ENCODE results near the gene FXR2.

DNA sequence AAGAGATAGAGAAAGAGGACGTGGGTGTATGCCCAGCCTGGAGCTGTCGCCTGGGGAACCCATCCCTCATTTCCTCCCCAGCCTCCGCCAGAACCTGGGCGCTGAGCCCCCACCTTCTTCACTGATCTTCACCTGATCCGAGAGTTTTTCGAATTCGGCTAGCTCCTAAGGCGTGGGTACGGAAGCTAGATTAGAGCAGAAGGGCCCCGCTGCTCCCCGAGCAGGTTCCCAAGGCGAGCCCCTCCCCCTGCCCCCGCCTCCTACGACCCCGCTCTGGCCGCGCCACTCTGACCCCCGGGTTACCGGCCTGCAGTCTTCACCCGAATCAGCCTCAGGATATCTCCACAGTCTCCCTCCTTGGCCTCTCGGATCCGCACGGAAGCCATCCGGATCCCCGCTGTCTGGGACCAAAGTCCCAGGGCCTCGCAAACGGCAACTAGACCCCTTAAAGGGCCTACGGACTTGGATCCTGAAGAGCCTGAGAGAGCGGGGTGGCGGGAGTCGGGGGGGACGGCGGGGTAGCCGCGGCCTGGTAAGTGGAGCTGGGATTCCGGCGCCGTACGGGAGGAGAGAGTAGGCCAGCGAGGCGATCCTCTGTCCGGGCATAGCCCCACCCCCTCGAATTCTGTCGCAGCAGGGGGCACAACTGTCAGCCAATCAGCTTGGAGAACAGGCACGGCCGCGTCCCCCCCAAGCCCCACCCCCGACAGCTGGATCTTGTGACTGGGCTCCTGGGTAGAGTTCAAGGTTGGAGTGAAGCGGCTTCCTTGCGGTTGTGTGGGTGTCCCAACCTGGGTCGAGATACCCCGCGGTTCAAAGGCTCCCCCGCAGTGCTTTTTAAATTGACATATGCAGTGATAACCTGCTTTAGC lies 12.8 kb upstream of the FXR2 start, which contains the start of gene SAT2:
- TF ChIP-seq, protein P1, sequence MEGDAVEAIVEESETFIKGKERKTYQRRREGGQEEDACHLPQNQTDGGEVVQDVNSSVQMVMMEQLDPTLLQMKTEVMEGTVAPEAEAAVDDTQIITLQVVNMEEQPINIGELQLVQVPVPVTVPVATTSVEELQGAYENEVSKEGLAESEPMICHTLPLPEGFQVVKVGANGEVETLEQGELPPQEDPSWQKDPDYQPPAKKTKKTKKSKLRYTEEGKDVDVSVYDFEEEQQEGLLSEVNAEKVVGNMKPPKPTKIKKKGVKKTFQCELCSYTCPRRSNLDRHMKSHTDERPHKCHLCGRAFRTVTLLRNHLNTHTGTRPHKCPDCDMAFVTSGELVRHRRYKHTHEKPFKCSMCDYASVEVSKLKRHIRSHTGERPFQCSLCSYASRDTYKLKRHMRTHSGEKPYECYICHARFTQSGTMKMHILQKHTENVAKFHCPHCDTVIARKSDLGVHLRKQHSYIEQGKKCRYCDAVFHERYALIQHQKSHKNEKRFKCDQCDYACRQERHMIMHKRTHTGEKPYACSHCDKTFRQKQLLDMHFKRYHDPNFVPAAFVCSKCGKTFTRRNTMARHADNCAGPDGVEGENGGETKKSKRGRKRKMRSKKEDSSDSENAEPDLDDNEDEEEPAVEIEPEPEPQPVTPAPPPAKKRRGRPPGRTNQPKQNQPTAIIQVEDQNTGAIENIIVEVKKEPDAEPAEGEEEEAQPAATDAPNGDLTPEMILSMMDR (IDR thresholded peaks at IDR 0.05): no peak
- peak; percentile 64 to 68 for TF ChIP-seq POLR2A (IDR thresholded peaks at IDR 0.05)
